Bone marrow (tissue), 2 donors: ENCODE measurements around the gene HLF.

Experiments used
- DNase-seq, 2 donors: peaks; one replicate each; lab custom pipeline; 2025; lab: John Stamatoyannopoulos, UW

HLF gene

DNA sequence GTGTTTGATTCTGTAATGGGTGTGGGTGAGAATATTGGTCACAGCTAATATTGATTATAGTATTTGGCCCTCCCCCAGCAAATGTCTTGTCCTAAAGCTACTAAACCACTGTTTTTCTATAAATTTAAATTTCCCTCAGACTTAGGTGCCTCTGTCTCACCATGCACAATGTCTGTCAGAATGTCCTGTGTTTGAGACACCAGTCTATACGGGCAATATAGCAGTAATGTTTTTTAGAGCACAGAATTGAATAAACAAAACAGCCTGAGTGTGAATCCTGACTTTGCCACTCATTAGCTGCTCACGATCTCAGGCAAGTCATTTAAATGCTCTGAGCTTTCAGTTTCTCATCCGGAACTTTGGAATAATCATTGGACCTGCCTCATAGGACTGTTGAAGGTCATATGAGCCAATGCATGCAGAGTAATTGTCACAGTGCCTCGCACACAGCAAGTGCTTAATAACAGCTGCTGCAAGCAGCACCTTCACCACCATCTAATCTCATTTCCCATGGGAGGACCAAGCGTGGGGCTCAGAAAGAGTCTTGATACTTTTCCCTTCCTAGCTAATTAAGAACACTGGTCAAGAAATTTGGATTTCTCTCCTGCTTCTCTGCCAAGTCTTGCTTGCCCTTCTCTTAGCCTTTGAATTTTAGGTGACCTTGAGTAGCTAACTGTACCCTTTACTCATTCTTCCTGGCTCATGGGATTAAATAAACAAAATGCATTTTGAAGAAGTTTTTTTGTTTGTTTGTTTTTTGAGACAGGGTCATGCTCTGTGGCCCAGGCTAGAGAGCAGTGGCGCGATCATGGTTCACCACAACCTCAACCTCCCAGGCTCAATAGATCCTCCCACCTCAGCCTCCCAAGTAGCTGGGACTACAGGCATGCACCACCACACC is 9.8 kb downstream of the HLF start:
- DNase-seq: no peak

DNA sequence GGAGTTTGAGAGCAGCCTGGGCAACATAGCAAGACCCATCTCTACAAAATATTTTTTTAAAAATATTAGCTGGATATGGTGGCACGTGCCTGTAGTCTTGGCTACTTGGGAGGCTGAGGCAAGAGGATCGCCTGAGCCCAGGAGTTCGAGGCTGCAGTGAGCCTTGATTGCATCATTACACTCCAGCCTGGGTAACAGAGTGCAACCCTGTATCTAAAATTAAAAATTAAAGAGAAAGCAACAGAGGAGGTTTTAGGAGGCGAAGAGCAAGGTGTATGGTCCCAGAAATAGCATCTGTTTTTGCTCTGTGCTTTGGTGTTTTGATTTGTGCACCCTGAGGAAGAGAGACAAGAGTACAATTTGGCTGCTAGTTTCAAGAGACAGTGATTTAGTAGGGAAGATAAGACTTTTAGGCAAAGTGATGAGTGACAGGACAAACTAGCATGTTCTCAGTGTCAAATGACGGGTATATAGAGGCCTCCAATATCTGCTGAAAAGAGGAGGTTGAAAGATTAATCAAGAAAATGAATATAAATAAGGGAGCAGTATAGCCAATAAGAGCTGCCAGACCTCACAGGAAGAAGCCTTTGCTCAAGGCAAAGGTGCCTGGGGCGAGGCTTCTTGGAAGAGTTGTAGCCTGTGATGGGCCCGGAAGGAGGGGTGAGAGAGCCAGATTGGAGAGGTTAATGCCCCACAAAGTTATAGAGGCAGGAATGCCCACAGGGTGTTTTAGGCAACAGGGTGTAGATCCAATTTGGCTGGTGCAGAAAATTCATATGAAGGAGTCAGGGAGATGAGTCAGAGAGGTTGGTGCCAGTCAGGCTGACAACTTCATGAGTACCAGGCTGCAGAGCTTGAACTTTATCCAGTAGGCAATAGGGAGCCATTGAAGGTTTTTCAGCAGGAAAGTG is 11.4 kb downstream of the HLF start:
- no peak for DNase-seq

DNA sequence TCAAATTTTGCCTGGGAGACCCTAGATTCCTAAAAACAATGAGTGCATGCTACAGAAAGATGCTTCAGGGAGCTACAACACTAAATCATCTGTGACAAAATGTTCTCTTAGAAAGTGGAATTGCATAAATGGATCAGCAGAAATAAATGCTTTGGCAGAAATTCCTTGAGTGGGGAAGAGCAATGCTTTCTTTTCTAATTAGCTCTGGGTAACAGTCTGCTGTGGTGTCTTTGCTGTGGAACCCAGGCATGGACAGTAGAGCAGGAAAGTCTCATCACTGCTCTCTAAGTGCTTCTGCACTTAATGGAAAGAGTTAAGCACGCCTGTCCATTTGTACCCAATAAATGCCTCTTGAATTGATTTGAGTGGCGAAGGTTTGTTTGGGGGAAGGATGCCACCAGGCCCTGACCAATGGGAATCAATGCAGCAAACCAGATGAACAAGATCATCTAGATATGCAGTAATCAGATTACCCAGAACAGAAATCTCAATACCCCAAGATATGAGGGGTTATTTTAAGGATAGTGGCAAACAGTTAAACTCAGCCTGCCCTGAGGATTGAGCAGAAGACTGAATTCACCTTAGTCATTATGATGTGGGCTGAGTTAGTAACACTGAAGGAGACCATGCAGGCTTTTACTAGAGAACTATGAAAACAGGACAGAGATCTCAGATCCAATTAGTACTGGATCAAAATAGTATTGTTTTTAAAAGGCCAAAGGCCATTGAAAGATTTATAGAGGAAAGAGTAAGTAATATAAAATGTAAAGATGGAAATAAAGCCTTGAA is 13.6 kb downstream of the HLF start:
- no peak for DNase-seq

DNA sequence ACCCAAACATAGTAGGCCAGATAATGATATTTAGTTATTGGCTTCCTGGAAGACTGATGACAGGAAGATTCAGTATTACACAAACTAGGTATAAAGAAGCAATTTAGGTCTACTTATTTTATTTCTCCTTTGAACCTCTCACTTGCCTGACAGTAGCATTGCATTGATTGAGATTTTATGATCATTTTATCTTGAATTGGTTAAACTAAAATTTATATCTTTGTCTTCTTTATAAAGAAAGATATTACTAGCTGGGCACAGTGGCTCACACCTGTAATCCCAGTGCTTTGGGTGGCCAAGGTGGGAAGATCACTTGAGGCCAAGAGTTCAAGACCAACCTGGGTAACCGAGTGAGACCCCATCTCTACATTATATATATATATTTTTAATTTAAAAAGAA is 14.4 kb downstream of the HLF start:
- no peak for DNase-seq

DNA sequence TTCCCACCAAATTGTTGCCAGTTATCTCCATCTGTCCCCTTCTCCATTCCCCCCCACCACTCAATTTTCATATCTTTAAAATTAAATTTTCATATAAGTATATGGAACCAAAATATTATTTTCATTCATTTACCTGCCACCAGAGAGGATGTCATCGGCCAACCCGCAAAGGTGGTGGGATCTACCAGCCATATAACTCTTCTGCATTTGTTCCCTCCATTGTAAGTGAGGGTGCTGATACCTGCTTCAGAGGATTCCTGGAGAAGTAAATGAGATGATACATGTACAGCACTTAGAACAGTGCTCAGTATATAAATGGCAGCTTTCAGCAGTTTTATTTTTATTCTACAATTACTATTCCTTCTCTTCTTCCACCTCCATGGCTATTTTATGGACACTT is 15.0 kb downstream of the HLF start:
- DNase-seq: no peak

DNA sequence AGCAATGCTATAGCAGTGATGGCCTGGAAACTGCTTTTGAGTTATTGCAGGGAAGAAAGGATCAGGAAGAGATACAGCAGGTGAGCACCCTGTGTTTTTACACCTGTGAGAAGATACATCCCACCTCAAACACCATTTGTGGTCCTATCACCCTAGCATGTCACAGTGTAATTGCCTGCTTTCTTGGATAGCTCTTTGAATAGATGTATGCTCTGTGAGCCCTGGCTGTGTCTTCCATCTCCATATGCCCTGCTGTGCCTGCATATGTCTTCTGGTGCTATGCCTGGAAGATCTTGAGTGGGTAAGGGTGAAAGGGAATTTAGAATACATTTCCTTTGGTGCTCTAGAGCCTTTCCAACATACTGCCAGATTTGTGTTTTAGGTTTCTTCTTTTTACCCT is 15.5 kb downstream of the HLF start:
- DNase-seq: no peak

DNA sequence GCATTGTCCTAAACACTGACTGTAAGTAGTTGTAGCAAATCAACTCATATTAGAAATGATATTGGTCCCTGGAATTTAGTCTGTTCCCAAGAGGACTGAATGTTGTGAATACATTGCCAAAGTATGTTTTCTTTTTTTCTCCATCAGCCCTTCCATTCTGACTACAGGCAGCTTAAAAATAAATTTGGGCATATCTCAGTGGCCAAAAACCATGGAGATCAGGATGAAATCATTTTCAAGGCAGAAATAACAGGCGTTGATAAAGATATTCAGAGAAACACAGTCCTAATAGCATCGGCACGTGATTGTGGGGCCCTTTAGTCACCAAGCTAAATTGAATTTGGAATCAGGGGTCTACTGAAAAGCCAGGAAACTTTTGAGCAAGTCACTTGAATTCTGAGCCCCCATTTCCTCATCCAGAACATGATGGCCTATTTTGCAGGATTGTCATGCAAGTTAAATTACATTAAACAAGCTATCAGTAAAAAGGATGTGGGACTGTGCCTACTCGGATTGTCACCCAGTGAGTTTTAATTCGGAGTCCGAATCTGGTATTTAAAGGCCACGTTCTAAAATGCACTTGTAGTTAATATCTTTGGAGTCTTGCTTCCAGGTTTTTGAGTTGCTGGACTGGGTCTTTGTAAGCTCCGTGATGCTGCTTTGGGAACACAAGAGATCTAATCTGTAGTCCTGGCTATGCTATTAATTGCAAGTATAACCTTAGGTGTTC is 17.1 kb downstream of the HLF start:
- DNase-seq: no peak

DNA sequence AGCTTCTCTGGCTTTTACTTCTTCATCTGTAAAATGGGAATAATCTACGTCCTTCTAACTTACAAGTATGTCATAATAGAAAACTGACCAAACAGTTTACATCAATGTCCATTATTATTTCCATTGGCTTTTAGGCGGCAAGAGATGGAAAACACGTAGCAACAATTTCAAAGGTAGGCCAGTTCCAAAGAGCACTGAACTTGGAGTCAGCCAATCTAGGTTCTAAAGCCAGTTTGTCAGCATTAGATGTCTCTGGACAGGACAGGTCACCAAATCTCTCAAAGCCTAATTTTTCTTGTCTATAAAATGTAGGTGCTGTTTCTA is 17.6 kb downstream of the HLF start:
- DNase-seq: no peak

DNA sequence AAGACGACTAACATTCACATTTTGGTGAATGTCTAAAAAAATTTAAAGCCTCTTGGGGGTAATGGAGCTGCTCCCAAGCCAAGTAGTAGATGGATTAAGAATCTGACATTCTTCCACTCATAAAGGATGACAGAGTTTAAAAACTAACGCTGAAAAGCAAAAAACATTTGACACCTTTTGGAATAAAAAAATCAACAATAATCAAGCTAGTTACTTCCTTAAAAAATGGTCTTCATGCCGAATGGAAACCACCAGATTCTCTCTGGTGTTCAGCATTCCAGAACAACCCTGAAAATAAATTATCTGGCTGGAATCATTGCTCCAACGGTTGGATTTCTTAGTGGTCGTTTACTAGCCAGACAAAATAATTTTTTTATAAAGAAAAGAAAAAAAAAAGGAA is 18.0 kb downstream of the HLF start:
- DNase-seq: no peak

DNA sequence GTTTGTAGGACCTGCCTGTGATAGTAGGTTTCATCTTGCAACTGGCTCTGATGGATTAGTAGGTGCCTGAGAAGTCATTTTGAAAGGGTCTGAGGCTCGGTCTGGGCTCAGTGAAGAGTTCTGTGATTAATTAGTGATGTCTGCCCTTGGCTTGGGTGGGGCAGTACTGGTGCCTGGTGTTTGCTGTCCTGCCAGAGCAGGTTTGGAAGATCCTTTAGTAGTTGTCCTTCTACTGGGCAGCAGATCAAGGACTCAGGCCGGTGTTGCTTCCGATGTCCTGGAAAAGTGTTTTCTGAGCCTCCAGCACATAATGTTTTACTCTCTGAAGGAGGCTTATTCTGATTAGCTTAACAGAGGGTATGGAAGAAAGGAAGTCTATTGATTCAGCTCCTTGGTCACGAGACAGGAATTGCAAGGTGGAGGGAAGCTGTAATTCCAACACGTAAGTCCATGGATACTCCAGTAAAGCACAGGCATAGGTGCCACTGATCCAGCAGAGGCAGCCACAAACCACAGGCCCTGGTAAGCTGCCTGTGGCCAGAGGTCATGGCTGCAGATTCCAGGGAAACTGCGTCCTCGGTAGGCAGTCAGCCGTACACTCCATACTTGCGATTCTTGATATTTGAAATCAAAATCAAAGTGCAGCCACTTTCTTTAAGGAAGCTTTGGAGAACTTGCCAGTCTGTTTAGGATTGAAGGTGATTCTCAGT is 18.7 kb downstream of the HLF start:
- no peak for DNase-seq

DNA sequence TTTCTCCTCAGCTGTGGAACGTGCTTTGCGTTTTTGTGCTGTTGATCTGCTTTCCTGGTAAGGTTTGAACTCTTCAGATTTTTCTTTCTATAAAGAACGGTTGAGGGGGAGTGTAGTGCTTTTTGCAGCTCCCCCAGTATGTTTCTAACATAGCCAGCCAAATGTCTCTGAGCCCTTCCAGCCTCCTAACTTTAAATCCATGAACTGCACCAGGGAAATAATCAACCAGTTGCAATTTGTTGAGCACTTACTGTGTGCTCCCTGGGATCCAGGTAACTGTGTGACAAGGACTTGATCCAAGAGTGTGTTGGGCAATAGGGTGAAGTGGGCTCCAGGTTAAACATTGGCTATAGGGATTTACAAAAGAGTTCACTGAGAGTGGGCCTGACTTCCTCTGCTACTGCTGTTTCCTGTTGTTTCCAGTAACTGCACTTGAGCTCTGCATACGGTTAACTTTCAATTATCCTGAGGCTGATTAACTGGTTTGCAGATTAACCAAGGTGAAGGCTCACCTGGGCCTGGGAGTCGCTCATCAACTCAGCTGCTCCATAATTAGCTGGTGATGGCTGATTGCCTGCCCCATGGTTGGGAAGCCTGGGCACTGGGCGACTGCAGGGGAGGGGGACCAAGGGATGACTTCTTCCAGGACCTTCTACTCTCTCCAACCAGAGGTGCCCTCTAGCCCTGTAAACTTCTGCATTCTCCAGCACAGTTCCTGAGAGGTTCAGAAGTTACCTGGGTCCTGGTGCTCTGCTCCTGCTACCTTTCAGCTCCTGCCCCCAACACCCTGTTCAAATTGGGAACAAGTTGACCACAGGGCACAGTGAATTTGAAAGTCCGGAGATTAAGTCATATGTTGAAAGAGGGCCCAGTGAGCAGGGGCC is 19.5 kb downstream of the HLF start:
- no peak for DNase-seq

DNA sequence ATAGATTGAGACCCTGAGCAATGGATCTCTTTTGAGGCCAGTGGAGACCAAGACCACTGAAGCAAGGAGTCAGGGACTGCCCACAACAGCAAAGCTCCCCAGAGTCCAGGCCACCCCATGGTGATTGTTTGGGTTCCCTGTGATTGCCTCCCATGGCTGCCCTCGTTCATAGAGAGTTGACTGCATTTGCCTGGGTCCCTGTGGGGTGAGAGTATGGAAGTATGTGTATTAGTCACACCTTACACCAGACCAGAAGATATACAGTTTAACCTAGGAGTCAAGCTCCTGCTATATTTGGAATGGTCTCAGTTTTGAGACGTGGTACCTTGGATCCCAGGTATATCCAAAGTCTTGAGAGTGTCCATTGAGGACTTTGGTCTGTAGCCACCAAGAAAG is 20.2 kb downstream of the HLF start:
- DNase-seq: no peak

DNA sequence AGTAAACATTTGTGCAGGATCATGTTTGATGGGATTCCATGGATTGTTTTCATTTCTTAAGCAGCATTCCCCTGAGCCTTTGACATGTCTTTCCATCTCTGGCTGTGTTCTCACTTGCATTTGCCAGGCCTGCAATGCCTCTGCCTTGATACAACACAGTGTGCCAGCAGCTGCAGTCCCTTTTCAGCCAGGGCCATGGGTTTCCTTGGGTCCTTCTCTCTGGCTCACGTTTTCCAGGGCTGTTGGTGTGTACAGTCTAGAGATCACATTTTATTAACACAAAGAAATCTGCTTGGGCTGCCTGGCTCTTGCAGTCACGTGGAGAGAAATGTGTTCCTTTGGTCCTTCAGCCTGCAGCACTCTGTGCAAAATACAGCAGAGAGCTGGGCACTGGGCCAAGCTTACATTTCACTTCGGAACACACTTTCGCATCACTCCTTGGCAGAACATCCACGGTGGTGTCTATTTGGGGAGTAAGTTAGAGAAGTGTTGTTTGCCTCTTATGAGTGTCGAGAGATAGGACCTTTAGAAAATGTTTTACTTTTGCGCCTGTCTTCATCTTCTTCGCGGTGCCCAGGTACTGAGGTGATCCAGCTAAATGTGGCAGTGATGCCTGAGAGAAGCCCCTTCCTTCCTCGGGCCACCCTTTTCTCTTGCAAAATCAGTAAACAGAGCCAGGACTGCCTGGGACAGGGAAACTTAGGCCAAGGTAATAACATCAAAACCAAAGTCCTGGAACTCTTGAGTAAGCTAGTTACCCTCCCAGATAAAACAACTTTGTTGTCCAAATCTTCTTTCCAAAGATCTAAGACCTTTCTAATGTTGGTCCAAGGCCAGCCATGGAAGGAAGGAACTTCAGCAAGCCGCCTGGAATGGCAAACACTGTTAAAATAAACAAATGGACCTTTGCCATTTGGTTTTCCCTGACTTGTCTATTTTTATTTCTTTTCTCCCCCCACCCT is 20.9 kb downstream of the HLF start:
- DNase-seq: no peak

DNA sequence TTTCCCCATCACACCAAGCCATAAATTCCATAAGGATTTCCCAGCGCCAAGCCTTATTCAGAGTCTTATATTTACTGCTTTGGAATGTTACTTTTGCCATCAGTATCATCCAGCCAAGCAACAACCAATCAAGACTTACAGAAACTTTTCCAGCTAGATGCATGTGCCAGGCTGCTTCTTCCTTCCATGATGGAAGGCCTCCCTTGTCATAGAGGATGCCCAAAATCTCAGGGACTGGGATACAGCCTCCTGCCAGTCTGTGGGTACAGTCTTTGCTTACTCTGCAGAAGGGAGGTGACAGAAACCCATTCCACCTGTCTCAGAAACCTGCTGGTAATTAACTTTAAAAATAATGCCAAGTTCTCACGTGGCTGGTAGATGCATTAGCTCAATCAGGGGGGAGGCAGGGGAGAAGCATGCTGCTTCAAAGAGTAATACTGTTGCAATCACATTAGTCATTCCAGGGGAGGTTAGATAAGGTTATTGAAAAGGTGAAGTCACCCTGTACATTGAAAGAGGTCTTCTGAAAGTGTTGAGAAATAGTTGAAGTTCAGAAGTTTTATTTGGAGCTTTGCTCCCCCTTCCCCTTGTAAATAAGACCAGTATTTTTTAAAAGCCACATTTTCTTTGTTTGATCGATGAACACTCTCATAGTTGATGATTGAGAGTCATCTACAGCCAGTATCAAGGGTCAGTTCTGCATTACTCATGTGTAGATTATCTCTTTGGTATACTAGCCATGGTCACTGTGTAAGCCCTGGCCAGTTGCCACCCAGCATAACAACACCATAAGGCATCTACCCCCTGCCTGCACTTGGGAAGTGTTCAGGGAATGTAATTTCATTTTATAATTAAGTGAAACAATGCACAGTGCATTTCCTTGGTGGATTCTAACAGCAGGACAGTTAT is 22.2 kb downstream of the HLF start:
- no peak for DNase-seq

DNA sequence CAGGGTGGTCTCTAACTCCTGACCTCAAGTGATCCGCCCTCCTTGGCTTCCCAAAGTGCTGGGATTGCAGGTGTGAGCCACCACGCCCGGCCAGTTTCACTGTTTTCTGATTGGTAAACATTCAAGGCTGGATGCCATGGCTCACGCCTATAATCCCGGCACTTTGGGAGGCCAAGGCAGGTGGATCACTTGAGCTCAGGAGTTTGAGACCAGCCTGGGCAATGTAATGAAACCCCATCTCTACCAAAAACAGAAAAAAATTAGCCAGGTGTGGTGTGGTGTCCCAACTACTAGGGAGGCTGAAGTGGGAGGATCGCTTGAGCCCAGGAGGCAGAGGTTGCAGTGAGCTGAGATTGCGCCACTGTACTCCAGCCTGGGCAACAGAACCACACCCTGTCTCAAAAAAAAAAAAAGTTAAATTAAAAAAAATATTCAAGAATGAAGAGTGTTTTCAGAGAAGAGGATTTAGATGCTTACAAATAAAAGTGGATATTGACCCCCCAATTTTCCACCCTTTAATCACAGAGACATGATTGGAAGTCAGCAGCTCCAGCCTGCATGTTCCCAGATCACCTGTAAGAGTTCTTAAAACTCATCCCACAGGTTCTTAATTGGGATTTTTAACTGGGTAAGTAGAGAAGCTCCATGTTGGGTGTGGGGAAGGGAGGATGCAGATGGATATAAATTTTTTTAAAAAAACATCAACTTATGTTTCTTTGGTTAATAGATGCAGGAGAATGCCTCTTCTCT is 23.8 kb downstream of the HLF start:
- no peak for DNase-seq

DNA sequence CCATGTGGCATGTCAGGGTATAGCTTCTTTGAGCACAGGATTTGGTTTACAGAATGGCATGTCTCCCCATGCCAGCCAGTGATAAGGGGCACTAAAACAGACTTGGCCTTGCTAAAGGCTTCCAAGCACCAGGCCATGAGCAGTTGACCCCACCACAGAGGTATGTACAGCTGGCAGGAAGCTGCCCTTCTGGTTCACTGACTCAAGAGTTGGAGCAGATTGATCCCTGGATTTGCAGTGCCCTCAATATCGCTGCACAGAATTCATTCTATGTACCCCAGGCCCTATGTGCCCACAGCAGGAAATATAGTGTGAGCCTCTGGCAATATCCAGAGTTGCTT is 24.3 kb downstream of the HLF start:
- no peak for DNase-seq

DNA sequence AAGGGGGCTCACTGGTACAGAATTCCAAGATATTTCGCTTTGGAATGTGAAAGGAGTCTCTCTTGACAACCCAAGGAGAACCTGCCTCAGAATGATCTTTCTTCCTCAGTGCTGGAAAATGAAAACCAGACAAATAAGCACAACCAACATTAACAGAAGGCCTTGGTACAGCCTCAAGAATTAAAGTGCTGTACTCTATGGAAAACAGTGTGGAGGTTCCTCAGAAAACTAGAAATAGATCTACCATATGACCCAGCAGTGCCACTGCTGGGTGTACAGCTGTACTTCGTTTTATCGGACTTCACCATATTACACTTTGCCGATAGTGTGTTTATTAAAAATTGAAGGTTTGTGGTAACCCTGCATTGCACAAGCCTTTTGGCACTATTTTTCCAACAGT is 25.2 kb downstream of the HLF start:
- no peak for DNase-seq
